Osteocyte (in vitro differentiated cells): Measurements from ENCODE around the gene AMOT. TPM values are rescaled to one million over a fixed set of nuclear protein-coding genes. Genes with fewer than 3 reads are reported as not detected.

Experiments used
- DNase-seq: peaks from one replicate; pipeline ENCODE4 v3.0.0; 2021; ENCODE audit warnings: mixed read lengths; ENCODE audit not compliant: unreplicated experiment; ENCODE audit errors: extremely low spot score
- H3K27ac Mint-ChIP-seq: one replicate; pipeline ENCODE4 v1.8.0; 2021; ENCODE audit warnings: mild to moderate bottlenecking, mixed read lengths; ENCODE audit not compliant: unreplicated experiment
- H3K27me3 Mint-ChIP-seq: one replicate; pipeline ENCODE4 v1.8.0; 2021; ENCODE audit warnings: mixed read lengths; ENCODE audit not compliant: unreplicated experiment
- H3K36me3 Mint-ChIP-seq: one replicate; pipeline ENCODE4 v1.8.0; 2021; ENCODE audit warnings: mixed read lengths; ENCODE audit not compliant: unreplicated experiment
- H3K4me1 Mint-ChIP-seq: one replicate; pipeline ENCODE4 v1.8.0; 2021; ENCODE audit warnings: mixed read lengths; ENCODE audit not compliant: unreplicated experiment
- H3K4me3 Mint-ChIP-seq: one replicate; pipeline ENCODE4 v1.8.0; 2021; ENCODE audit warnings: mild to moderate bottlenecking, moderate library complexity, mixed read lengths; ENCODE audit not compliant: unreplicated experiment
- H3K9me3 Mint-ChIP-seq: one replicate; pipeline ENCODE4 v1.8.0; 2021; ENCODE audit warnings: mixed read lengths; ENCODE audit not compliant: unreplicated experiment
- total RNA-seq: library from RNA; stranded (reverse); gene quantifications from 2 replicates; pipeline ENCODE4 v1.2.1, GENCODE V29; 2021
- TF ChIP-seq, protein P1 (sequence below): fragments of 200-600 bp; sonication (generic); IDR thresholded peaks from 2 replicates; pipeline ENCODE4 v1.5.0; 2021; ENCODE audit warnings: antibody characterized with exemption, mild to moderate bottlenecking, moderate library complexity

The AMOT gene
- total RNA-seq, 1 donor from 2014 or later, result 7.2 TPM

DNA sequence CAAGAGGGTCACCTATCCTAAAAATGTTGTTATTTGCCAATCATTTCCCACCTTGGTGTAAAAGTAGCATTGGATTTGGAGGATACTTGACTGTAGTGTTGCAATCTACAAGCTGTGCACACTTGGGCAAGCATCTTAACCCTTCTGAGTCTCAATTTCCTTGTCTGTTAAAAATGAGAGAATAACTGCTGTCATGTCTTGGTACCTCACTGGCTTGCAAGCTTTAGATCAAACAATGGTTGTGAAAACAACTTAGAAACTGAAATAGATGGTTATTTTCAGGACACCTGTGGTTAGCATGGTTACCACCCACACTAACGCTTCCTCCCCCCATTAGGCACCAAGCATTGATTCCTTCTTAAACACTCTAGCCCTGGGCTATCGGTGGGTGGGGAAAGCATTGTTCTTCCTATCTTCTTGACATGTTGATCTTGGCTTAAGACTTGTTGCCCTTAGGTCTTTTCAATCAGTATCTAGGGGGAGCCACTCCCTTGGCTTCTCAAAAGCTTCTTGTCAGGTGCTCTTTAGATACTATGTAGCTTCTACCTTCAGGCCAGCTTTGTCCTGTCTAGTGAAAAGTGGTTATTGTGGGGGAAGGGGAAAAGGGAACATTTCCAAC is 10.6 kb upstream of the AMOT start:
- no peak overlapping the region for H3K4me3 Mint-ChIP-seq

DNA sequence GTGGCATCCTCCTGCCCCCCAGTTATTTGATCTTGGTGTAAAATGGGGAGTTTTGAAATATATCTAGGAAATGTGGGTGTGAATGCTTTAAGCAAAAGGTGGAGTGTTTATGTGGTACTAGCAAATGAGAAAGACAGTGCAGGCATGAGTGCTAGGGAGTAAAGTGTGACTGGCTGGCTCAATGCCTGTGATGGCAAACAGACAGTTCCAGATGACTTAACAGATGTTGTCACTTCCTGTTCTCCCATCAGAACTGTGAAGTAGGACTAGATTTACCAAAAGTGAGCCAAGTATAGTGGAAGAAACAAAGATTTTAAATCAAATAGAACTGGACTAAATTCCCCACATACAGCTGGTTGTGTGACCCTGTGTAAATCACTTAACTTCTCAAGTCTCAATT is 8.4 kb upstream of the AMOT start:
- peaks cover 23% of the 10 kb centered on the region for H3K4me1 Mint-ChIP-seq
- no peaks in the 10 kb centered on the region for H3K9me3 Mint-ChIP-seq
- no peak overlapping the region for H3K4me3 Mint-ChIP-seq
- H3K27ac Mint-ChIP-seq, result no peak overlapping the region
- no peaks in the 10 kb centered on the region for H3K36me3 Mint-ChIP-seq
- TF ChIP-seq, protein P1, sequence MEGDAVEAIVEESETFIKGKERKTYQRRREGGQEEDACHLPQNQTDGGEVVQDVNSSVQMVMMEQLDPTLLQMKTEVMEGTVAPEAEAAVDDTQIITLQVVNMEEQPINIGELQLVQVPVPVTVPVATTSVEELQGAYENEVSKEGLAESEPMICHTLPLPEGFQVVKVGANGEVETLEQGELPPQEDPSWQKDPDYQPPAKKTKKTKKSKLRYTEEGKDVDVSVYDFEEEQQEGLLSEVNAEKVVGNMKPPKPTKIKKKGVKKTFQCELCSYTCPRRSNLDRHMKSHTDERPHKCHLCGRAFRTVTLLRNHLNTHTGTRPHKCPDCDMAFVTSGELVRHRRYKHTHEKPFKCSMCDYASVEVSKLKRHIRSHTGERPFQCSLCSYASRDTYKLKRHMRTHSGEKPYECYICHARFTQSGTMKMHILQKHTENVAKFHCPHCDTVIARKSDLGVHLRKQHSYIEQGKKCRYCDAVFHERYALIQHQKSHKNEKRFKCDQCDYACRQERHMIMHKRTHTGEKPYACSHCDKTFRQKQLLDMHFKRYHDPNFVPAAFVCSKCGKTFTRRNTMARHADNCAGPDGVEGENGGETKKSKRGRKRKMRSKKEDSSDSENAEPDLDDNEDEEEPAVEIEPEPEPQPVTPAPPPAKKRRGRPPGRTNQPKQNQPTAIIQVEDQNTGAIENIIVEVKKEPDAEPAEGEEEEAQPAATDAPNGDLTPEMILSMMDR, result no peak
- DNase-seq, result no peak
- peaks cover 36% of the 10 kb centered on the region for H3K27me3 Mint-ChIP-seq

More for the DNA sequence above, 10.6 kb upstream of the AMOT start:
- Mint-ChIP-seq H3K36me3 (no peaks in the 10 kb centered on the region), H3K4me1 (peaks cover 19% of the 10 kb centered on the region), H3K27ac (no peak overlapping the region), H3K27me3 (peaks cover 36% of the 10 kb centered on the region), H3K9me3 (no peaks in the 10 kb centered on the region)
- TF ChIP-seq, protein P1, result no peak
- no peak for DNase-seq

DNA sequence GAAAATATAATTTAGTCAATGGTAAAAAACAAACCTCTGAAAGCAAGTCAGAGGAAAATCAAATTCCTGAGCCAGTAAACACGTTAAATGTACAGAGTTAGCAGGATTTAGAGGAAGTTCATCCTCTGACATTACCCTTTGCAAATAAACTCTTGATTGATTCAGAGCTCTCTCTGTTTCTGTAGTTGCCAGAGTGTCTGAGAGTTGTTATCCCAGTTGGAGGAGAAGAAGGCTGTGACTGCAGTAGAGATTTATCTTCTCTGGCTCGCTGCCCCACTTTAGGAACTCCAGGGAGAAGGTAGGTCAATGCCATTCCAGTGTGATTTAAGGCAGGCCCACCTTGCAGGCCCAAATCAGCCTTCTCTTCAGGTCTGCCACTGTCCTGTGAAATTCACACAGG is 6.2 kb upstream of the AMOT start:
- DNase-seq, result no peak
- TF ChIP-seq, protein P1, result no peak
- no peaks in the 10 kb centered on the region for H3K9me3 Mint-ChIP-seq
- H3K27ac Mint-ChIP-seq, result no peak overlapping the region
- H3K4me1 Mint-ChIP-seq, result peaks cover 25% of the 10 kb centered on the region
- H3K4me3 Mint-ChIP-seq, result no peak overlapping the region
- no peaks in the 10 kb centered on the region for H3K36me3 Mint-ChIP-seq
- peaks cover 27% of the 10 kb centered on the region for H3K27me3 Mint-ChIP-seq

DNA sequence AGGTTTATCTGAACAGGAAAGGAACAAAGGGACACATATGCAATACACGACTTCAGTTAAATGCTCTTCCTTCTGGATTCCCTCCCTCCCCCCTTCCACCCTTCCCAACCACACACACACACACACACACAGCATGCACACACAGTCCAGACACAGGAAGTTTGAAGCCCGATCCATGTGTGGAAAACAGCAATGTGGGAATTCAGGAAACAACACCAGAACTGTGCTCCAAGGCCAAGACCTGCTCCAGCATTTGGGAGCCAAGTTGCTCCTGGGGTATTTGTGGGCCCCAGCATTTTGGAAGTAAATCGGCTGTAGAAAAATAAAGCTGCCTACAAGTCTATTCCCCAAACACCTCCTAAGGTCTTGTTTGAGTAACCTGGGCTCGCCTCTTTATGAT is 5.6 kb upstream of the AMOT start:
- no peak overlapping the region for H3K27ac Mint-ChIP-seq

DNA sequence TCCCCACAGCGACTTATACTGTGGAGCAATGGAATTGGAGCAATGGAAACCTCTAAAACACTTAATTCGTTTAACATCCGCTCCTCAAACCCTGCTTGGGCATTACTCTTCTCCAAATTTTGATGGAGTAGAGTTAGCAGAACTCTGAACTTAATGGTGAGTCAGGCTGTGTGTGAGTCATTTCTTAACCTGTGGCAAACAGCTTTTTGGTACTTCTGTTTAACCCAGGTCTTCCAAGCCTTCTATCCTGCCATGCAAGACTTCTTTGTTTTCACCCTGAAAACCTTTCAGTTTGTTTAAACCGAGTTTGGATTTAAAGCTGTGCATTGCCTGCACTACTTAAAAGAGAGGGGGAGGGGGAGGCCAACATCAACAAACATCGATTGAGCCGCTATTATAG is 3.6 kb upstream of the AMOT start:
- DNase-seq, result no peak
- Mint-ChIP-seq H3K9me3 (no peaks in the 10 kb centered on the region), H3K4me3 (no peak overlapping the region), H3K36me3 (no peaks in the 10 kb centered on the region), H3K27me3 (peaks cover 12% of the 10 kb centered on the region), H3K4me1 (peaks cover 24% of the 10 kb centered on the region), H3K27ac (no peak overlapping the region)
- TF ChIP-seq, protein P1, result no peak

More for the DNA sequence above, 5.6 kb upstream of the AMOT start:
- peaks cover 22% of the 10 kb centered on the region for H3K4me1 Mint-ChIP-seq
- TF ChIP-seq, protein P1, result no peak
- H3K27me3 Mint-ChIP-seq, result peaks cover 23% of the 10 kb centered on the region
- no peaks in the 10 kb centered on the region for H3K9me3 Mint-ChIP-seq
- H3K4me3 Mint-ChIP-seq, result no peak overlapping the region
- no peaks in the 10 kb centered on the region for H3K36me3 Mint-ChIP-seq
- DNase-seq, result no peak
